Superior temporal gyrus (tissue), 1 donor: Measurements from ENCODE around the gene KIRREL3.

Experiments used
- DNase-seq: peaks from one replicate; pipeline ENCODE4 v3.0.0-alpha.2; 2016; ENCODE audit errors: extremely low spot score

The KIRREL3 gene

GRCh38 chr11:126601550-126602215 lies 398.9 kb downstream of the KIRREL3 start:
- no peak for DNase-seq

GRCh38 chr11:126601136-126601535 lies 399.4 kb downstream of the KIRREL3 start:
- DNase-seq = no peak

- no peak for DNase-seq
Measured at GRCh38 chr11:126599217-126599897, 401.2 kb downstream of the KIRREL3 start.

- DNase-seq = no peak
Measured at GRCh38 chr11:126598344-126599216, 402.0 kb downstream of the KIRREL3 start.

GRCh38 chr11:126597041-126597440 lies 403.5 kb downstream of the KIRREL3 start:
- DNase-seq = no peak

- DNase-seq = no peak
Measured at GRCh38 chr11:126596474-126596873, 404.1 kb downstream of the KIRREL3 start.

- DNase-seq = no peak
Measured at GRCh38 chr11:126595560-126595959, 405.0 kb downstream of the KIRREL3 start.

- no peak for DNase-seq
Measured at GRCh38 chr11:126594921-126595367, 405.6 kb downstream of the KIRREL3 start.

GRCh38 chr11:126592496-126593410 lies 407.8 kb downstream of the KIRREL3 start:
- no peak for DNase-seq

- DNase-seq = no peak
Measured at GRCh38 chr11:126591966-126592489, 408.5 kb downstream of the KIRREL3 start.

GRCh38 chr11:126589492-126589803 lies 411.1 kb downstream of the KIRREL3 start:
- DNase-seq = no peak

- DNase-seq = no peak
Measured at GRCh38 chr11:126588630-126589491, 411.7 kb downstream of the KIRREL3 start.

GRCh38 chr11:126587541-126587940 lies 413.0 kb downstream of the KIRREL3 start:
- DNase-seq = no peak

GRCh38 chr11:126585774-126586491 lies 414.6 kb downstream of the KIRREL3 start:
- peak; percentile 48 for DNase-seq

GRCh38 chr11:126585388-126585773 lies 415.2 kb downstream of the KIRREL3 start:
- DNase-seq = no peak

GRCh38 chr11:126583594-126584427 lies 416.8 kb downstream of the KIRREL3 start:
- no peak for DNase-seq

GRCh38 chr11:126583101-126583500 lies 417.5 kb downstream of the KIRREL3 start:
- no peak for DNase-seq

GRCh38 chr11:126581871-126582648 lies 418.5 kb downstream of the KIRREL3 start:
- no peak for DNase-seq
